ENCODE results near the gene RNF20. TPM values are rescaled to one million over a fixed set of nuclear protein-coding genes. Genes with fewer than 3 reads are reported as not detected.
"Not testable (repeated sequence)": the region's sequence is repeated elsewhere in the genome, so short reads cannot be mapped to it uniquely, and the experiment has no call there.

Gene RNF20
- total RNA-seq, 1 donor from 2014 or later: 48.3 TPM

DNA sequence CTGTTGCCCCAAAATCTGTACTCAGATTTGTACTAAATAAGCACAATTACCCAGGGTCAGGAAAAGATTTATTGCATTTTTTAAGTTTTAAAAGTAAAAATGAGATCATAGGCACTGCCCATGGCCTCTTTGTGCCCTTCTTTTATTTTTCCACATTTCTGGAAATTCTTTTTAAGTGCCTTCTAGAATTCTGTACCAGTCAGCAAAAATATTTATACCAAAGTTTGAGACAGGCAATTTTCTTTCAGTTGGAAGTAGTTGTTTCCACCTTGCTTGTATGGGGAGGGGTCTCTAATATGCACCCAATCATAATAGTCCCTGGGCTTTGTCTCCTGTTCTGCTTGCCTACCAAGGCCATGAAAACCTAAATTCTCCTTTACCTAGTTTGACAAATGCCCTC lies 5.6 kb upstream of the RNF20 start:
- intact Hi-C loops (cut with DNase I): no loop called here

DNA sequence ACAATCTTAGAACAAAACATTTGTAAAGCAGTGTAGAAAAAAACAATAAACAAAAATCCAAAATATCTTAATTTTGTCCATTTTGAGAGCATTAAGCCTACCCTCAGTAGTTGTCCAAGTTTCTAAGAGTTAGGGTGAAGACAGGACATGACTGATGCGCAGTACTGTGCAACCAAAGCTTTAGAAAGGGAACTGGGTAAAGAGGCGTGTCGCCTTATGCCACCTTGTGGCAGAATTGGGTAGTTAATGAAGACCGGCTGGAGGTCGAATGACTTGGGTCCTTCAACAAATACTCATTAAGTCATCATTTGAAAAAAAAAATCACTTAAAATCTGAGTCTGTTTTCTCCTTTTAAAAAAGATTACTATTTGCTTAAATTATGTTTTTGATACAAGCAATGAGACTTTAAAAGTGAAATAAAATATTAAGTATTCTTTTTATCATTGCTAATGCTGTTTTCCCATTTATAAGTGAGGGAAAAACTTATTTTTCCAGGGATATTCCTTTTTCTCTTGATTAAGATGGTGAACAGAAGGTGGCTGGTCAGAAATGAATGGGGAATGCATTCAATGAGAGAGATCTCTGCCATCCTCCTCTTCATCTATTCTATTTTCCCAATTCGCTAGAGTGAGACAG lies 3.5 kb upstream of the RNF20 start:
- DNase-seq (ENCODE audit: missing footprints) (no peak), ATAC-seq (peak; percentile 49)
- intact Hi-C loops (cut with DNase I): loop anchor here (1.0 kb wide), 1 partner anchor 65 kb away; no protein-coding TSS in a partner anchor

More for the DNA sequence above, 5.6 kb upstream of the RNF20 start:
- DNase-seq (ENCODE audit: missing footprints) (no peak), ATAC-seq (no peak)

DNA sequence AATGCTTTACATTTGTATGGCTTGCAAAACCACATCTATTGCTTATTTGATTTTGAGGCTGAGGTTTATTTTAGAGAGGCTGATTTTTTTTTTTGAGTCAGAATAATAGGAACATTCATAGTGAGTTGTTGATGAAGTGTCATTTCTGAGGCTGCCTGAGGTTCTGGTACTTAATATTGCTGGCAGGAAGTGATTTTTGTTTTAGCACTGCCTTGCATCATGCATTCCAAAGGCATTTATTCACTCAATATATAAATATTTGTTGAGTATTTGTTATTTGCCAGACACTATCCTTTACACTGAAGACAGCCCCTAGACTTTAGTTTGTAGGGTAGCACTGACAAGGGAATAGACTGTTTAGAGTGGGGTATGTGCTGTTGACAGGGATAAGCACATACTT lies 2.7 kb downstream of the RNF20 start:
- intact Hi-C loops (cut with DNase I): no loop called here
- ATAC-seq: no peak

DNA sequence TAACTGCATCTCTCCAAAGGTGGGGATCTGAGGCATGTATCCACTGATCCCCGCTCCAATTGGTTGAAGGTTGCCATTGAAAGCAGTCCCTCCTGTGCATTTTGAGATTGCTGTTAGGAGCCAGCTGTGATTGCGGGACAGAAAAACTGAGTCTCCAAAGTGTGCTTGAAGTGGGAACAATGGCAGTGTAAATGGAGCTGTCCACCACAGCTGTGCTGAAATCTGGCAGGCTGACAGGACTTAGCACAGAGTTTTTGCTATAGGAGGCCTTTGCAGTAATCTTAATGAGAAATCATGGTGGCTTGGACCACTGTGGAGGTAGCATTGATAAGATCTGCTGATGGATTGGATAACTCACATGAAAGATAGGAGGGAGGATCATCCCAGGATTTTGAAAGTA lies 3.3 kb downstream of the RNF20 start:
- ATAC-seq: no peak
- intact Hi-C loops (cut with DNase I): no loop called here
- DNase-seq (ENCODE audit: missing footprints): no peak

More for the DNA sequence above, 2.7 kb downstream of the RNF20 start:
- DNase-seq (ENCODE audit: missing footprints): no peak

DNA sequence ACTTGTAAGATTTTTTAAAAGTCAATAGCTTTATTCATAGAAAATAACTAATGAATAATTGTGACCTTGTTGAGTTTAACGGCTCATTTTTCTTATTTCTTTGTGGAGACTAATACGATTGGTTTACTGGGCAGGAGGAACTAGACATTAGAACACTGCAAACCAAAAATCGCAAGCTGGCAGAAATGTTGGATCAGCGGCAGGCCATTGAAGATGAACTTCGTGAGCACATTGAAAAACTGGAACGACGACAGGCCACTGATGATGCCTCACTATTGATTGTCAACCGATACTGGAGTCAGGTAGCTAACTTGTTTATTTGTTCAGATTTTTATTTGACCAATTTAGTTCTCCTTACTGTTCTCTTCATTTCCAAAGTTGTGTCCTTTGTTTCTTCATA lies 6.4 kb downstream of the RNF20 start:
- DNase-seq (ENCODE audit: missing footprints): no peak
- no peak for ATAC-seq
- intact Hi-C loops (cut with DNase I): no loop called here

DNA sequence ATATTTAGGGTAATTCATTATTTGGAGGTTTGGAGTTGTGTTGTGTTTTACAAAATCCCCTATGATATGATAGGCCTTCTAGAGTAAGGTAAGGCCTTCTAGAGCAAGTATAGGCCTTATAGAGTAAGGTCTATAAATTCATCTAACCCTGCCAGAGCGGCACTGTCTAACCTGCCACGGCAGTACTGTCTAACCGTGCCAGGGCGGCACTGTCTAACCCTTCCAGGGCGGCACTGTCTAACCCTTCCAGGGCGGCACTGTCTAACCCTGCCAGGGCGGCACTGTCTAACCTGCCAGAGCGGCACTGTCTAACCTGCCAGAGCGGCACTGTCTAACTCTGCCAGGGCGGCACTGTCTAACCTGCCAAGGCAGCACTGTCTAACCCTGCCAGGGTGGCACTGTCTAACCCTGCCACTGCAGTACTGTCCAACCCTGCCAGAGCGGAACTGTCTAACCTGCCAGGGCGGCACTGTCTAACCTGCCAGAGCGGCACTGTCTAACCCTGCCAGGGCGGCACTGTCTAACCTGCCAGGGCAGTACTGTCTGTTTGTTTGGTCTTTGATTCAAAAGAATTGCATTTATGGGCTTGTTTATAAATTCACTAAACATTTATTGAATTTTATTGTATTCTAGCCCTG lies 9.6 kb downstream of the RNF20 start:
- intact Hi-C loops (cut with DNase I): no loop called here
- DNase-seq (ENCODE audit: missing footprints): no peak
- no peak for ATAC-seq

DNA sequence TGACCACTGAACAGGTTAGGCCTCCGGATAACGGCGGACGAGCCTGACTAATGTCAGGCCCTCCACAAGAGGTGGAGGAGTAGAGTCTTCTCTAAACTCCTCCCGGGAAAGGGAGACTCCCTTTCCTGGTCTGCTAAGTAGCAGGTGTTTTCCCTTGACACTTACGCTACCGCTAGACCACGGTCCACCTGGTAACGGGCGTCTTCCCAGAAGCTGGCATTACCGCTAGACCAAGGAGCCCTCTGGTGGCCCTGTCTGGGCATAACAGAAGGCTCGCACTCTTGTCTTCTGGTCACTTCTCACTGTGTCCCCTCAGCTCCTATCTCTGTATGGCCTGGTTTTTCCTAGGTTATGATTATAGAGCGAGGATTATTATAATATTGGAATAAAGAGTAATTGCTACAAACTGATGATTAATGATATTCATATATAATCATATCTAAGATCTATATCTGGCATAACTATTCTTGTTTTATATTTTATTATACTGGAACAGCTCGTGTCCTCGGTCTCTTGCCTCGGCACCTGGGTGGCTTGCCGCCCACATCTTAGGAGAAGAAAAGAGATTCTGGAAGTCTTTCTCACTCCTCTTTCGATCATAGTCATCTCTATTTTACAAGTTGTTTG lies 15.9 kb downstream of the RNF20 start:
- intact Hi-C loops (cut with DNase I); ATAC-seq; DNase-seq (ENCODE audit: missing footprints): not testable (repeated sequence)

DNA sequence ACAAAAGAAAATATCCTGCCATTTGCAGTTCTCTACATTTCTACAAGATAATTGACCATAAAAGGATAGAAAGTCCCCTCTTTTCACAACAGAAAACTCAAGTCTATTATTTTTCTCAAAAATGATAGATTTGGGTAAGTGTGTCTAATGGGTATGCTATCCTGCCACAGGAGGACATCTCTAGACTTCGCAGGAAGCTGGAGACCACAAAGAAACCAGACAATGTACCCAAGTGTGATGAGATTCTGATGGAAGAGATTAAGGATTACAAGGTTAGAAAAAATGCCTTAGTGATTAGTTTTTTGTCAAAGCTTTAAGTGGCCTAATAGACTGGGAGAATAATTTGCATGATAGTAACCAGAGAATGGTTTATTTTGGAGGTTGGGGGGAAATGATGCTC lies 28.1 kb downstream of the RNF20 start:
- intact Hi-C loops (cut with DNase I): no loop called here
- ATAC-seq: no peak
- no peak for DNase-seq (ENCODE audit: missing footprints)

DNA sequence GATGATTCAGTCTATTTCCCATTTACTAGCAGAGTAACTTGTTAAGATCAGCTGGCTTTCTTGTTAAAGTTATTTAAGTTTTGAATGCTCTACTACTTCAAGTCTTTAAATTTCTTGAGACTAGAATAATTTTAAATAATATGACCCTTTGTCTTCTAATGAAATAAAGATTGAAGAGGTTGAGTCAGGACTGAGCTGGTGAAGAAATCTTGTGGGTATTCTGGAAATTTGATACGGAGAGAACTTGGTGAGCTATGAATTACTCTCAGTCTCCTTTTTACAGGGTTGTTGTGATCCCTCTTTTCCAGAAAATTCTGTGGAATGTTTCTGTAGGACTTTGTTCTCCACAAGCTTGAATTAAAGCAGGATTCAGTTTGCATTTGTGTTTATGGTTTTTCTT lies 29.3 kb downstream of the RNF20 start:
- no peak for DNase-seq (ENCODE audit: missing footprints)
- ATAC-seq: no peak
- intact Hi-C loops (cut with DNase I): no loop called here

DNA sequence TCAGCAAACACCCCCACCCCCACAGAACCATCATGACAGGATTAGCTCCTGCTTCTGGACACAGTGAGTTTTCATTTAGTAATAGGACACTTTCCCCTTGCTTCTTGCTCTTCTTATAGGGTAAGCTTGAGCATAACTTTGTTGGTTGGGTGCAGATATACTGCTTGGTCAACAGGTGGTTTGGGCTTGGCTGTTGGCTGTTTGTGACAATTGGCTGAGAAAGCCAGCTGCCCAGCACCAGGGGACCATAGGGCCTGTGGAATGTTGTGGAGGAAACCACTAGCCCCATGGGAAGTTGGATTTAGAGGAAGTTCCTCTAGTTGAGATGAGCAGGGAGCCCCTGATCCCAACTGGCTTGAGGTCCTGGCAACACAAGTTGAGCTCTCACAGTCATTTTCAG lies 30.6 kb downstream of the RNF20 start:
- ATAC-seq: no peak
- DNase-seq (ENCODE audit: missing footprints): no peak

DNA sequence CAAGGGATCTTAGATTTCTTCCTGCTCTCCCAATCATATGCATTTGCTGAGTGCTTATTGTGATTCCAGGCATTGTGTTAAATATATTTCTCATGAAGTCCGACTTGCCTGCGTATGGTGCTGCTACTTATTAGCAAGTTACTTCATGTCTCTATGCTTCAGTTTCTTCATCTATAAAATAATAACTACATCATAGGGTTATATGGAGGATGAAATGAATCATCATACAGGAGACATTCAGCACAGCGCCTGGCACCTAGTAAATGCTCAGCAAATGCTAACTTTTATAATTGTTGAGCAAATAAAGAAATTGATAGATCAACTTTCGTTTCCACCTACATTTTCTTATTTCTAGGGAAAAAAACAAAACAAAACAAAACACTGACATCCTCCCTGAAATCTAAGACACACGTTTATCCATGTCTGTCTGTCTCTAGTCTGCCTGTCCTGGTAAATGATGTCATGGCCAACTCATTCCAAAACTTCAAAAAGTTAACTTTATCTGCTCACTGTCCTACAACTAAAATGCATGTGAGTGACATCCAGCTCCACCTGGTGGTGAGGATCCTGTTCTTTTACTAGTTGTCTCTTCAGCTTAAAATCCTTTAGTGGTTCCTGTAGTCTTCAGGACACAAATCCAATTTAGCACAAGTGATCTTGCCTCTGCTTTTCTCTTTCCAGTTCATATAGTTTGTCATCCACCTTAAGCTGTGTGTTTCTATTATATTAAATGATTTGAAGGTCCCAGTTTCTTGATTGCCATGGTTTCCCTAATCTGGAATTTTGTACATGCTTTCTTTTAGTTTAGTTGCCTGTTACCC lies 33.5 kb downstream of the RNF20 start:
- intact Hi-C loops (cut with DNase I): no loop called here
- ATAC-seq: no peak
- DNase-seq (ENCODE audit: missing footprints): no peak

More for the DNA sequence above, 30.6 kb downstream of the RNF20 start:
- intact Hi-C loops (cut with DNase I): no loop called here

DNA sequence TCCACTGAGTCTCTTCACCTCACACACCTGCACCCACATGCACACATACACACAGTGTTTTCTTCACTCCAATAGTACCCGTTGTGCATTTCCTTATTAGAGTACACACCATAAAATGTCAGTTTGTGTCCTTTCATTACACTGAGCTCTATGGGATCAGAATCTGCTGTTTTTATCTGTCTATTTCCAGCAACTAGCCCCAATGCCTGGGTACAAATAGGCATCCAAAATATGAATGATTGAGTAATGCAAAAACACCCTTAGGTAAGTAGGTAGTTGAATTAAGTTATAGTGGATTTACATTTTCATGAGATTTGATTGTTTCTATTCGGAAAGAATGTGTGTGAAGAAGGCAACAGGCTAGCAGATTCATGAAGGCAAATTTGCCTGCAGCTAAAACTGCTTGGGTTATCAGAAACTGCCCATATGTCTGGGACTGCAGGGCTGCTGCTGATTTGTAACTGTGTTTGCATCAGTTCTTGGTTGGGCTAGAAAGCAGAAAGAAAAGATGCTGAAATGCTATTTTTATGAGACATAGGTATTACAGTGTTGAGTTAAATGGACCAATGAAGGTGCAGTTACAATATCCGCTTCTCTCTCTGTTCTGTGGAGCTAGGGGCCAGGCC lies 34.2 kb downstream of the RNF20 start:
- intact Hi-C loops (cut with DNase I): no loop called here
- ATAC-seq (no peak), DNase-seq (ENCODE audit: missing footprints) (no peak)

DNA sequence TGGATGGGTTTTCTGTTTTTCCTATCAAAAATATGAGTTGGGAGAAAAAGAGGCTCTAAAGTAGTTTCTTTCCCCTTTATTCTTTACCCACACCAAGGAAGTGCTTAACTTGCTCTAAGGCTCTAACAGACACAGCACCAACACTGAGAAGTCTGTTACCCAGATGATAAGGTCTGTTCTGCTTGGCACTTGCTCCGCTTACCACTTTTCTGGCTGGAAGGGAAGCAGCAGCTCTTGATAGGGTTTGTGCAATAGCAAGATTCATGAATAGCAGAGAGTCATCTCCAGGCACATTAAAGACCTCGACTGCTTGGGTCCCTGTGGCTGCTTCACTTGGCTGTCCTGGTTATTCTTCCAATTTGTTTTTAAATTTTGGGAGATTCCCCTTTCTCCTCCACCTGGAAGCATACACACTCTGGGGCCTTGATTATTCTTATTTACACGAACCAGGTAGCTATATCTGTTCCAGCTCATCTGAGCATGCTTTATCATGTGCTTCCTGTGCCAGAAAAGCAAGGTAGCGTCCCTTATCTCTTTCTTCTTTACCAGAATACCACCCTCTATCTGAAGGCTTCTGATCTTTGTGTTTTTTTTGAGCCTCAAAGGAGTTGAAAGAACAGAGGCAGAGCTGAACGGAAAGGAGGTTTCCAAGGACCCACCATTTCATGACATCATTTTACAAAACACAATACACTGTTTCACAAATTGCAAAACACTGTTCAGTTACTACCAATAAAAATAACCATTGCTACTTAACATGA lies 36.3 kb downstream of the RNF20 start:
- ATAC-seq (peak; percentile 62), DNase-seq (ENCODE audit: missing footprints) (no peak)
- intact Hi-C loops (cut with DNase I): no loop called here

DNA sequence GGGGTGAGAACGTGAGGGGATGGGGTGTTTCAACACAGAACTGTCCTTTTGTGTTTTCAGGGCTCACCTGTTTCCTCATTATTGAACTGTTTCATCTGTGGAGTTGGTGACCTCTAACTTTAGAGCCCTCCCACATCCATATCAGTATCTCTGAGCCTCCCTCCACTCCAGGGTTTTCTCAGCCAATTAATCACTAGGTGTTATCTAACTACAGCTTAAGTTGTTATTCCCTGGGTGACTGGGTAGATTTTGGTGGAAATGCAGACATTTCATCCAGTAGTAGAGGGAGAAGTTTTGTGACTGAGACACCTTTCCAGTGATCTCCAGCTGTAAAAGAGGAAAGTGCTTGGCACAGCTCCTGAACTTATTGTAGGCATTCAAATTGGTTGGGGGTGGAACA lies 37.5 kb downstream of the RNF20 start:
- DNase-seq (ENCODE audit: missing footprints) (no peak), ATAC-seq (no peak)
- intact Hi-C loops (cut with DNase I): no loop called here

DNA sequence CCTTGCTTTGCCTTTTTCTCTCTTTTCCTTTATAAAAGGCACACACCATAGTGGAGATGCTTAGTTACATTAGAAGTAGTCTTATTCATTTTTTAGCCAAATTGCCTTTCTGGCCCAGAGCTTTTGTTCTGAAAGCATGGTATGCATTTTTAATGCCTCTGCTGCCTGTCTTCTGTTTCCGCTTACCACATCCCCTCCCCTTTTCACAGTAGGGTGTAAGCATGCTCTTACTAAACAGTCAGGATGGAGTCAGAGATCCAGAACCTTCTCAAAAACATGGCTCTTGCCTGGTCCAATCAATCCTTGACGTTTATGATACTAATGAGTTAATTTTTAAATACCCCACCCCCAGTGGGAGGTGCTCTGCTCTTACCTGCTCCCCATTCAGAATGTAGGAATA lies 38.7 kb downstream of the RNF20 start:
- ATAC-seq (no peak), DNase-seq (ENCODE audit: missing footprints) (no peak)
- intact Hi-C loops (cut with DNase I): no loop called here

DNA sequence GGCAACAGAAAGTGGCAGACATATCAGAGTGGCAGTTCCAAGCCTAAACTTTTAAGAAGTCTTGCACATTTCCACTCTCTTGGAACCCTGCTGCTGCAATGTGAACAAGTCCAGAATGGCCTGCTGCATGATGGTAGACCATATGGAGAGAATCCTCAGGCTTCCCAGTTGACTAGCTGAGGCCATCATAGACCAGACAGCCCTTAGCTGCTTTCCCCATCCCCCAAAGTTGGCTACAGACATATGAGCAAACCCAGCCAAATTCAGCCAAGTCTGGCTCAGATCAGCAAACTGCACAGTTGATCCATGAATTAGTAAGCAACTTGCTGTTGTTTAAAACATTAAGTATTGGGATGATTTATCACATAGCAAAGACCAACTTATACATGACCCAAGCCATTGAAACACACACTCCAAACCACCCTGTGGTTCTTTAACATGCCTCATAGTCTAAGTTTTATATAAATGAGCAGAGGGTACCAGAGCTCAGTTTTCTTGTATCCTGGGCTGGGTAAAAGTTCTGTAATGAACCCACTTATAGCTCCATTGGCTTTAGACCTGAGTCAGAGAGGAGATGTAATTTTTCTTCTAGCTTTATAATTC lies 41.2 kb downstream of the RNF20 start:
- DNase-seq (ENCODE audit: missing footprints) (no peak), ATAC-seq (no peak)
- intact Hi-C loops (cut with DNase I): no loop called here

DNA sequence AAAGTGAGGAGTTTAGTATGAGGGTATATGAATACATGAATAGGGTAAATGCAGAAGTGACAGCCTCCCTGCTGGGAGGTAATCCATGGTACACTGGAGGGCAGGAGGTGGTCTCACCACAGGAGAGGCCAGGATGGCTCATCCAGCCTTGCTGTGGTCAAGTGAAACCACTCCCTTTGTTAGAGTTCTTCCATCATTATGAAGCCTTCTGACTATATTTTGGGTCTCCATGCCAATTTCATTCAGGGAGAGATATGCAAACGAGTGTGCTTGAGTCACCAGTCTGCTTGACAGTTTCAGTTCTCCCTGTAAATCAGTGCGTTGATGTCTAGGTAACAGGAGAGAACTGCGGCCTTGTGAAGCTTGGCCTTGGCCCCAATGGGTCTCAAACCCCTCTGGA lies 44.7 kb downstream of the RNF20 start:
- DNase-seq (ENCODE audit: missing footprints) (no peak), ATAC-seq (no peak)
- intact Hi-C loops (cut with DNase I): no loop called here

All from Right ventricle myocardium inferior (tissue), 1 donor.